GM18868 (cell line): ENCODE results near the gene FBN3.

Source experiments
- ATAC-seq: cut with Tn5 transposase; IDR thresholded peaks from one replicate; pipeline ENCODE4 v1.9.1; 2021; ENCODE audit warnings: mild to moderate bottlenecking, moderate library complexity; ENCODE audit not compliant: unreplicated experiment

Gene FBN3

DNA sequence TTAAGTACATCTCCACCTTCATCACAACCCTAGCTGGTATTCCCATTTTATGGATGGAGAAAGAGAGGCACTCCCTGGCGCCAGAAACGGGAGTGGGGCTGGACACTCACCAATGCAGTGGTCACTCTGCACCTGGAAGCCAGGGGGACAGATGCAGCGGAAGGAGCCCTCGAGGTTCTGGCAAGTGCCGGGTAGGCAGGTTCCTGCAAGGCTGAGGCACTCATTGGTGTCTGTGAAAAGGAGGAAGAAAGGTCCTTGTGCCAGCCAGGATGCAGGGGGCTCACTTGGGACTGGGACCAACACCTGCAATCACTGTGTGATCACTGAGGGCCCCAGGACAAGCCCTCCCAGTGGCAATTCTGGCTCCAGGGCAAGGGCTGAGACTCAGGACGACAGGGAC is 55.1 kb downstream of the FBN3 start:
- no peak for ATAC-seq

DNA sequence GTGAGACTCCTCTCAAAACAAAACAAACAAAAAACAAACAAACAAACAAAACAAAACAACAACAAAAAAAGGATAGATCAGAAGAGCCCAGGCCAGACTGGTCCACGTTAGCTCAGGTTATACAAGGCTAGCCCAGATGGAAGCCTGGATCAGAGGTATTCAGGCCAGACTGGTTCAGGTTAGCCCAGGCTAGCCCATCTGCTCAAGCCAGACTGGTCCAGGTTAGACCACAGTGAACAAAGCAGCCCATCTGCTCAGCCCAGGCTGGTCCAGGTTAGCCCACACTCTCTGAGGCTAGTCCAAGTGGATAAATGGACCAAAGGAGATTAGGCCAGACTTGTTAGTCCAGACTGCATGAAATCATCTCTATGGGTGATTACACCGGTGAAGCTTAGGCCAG is 55.7 kb downstream of the FBN3 start:
- no peak for ATAC-seq

DNA sequence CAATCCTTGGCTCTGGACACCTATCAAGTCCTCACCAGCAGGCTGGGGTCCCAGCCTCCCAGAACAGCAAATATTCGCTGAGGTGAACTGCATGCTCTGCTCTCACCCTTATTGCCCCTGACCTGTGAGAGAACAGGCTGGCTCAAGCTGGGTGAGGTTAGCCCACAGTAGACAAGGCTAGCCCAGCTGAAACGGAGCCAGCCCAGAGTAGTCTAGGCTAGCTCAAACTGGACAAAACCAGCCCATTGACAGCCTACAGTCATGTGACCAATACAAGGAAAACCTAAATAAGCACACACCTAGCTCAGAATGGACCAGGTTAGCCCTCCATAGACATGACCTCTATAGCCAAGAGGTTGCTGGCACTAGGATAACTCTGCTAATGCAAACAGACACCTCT is 58.4 kb downstream of the FBN3 start:
- ATAC-seq: no peak

DNA sequence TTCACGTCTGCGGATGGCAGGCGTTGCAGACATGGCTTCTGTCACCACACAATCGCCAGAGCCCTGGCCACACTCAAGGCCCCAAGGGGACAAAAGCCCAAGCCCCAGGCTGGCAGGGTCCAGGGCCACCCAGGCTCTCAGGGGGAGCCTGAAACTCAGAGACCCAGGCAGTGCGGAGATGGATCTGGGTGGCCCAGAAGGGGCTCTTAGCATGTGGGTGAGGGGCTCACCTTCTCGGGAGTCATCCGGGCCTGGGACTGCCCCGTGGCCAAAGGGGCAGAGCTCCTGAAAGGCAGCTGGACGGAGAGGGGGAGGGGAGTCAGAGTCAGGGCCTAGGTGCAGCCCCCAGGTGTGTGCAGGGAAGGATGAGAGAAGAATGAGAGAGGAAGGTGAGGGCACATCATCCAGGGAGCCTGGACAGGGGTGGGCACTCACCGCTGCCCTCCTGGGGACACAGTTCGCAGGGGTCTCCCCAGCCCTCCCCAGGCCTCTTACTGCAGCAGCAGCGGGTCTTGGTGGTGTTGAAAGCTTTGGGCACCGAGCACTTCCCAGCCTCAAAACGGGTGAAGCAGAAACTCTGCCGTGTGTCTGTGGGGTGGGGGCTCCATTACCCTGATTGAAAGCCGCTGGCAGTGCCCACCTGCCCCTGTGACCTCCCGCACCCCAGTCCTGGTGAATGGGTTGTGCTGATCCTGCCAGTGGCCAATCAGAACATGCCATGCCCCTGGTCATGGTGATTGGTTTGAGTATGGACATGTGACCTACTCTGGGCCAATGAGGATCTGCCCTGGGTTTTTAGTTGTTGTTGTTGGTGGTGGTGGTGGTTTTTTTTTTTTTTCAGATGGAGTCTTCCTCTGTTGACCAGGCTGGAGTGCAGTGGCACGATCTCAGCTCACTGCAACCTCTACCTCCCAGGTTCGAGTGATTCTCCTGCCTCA is 59.5 kb downstream of the FBN3 start:
- no peak for ATAC-seq

DNA sequence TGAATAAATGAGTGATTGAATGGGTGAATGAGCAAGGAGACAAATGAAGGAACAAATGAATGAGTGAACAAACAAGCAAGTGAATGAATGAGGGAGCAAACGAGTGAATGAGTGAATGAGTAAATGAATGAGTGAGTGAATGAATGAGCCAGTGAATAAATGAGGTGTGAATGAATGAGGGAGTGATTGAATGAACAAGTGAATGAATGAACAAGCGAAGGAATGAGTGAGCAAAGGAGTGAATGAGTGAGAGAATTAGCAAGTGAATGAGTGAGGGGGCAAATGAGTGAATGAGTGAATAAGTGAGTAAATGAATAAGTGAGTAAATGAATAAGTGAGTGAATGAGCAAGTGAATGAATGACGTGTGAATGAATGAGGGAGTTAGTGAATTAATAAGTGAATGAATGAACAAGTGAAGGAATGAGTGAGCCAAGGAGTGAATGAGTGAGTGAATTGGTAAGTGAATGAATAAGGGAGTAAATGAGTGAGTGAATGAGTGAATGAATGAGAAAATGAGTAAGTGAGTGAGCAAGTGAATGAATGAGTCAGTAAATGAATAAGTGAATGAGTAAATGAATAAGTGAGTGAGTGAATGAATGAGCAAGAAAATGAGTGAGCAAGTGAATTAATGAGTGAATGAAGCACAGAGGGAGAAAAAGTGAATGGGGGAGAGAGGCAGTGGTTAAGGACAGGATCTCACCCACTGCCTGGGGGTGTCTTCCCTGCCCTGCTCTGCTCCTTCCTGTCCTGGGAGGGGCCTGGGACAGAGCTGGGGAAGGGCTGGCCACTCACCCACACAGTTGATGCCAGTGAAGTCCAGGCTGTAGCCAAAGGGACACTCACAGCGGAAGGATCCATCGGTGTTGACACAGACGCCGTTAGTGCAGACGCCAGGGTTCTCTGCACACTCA is 60.4 kb downstream of the FBN3 start:
- ATAC-seq: no peak

DNA sequence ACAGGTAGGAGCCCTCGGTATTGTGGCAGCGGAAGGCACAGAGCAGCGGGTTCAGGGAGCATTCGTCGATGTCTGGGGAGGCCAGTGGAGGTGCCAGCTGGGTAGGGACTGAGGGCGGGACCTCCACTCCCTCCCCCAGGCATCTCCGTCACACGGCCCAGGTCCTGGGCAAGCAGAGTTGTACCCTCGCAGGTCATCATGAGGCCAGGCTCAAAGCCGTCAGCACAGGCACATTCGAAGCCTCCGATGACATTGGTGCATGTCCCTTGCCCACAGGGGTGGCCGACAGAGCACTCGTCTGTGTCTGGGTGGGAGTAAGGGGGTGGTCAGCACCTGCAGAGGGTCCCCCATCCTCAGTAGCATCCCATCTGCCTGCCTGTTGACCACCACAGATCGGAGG is 61.5 kb downstream of the FBN3 start:
- no peak for ATAC-seq

DNA sequence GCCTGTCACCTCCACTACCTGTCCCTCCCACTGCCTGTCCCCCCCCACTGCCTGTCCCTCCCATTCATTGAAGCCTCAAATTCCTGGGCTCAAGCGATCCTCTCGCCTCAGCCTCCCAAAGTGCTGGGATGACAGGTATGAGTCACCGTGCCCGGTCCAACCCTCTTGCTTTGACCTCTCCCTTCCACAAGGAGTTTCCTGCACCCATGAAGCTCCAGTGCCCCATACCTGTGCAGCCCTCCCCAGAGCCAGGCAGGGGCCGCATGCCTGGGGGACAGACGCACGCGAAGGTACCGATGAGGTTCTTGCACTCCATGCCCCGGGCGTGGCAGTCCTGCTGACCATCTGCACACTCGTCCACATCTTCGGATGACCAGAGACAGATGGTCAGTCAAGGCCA is 62.5 kb downstream of the FBN3 start:
- ATAC-seq: no peak

DNA sequence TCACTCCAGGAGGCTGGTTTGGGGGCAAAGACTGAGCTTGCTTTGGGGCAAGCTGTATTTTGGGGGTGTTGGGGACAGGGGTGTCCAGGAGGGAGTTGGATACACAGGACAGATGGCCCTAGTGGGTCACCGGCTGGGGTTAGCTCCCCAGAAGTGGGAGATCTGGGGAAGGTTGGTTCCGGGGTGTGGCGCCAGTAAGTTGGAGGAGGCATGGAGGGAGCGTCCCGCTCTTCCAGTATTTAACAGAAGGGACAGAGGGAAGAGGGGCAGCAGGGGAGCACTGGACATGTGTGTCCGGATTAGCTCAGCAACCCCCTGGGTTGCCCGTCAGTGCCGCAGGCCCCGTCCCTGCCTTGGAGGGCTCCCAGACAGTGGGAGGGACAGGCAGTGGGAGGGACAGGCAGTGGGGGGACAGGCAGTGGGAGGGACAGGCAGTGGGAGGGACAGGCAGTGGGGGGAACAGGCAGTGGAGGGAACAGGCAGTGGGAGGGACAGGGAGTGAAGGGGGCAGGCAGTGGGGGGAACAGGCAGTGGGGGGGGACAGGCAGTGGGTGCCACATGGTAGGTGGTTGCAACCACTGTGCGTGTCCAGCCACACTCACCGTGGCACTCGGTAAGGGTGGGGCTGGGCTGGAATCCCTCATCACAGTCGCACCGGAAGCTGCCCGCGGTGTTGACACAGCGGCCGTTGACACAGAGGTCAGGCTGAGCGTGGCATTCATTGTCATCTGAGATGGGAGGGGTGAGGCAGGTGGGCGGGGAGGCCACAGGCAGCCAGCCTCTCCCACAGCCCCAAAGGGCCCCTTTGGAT is 63.6 kb downstream of the FBN3 start:
- no peak for ATAC-seq

DNA sequence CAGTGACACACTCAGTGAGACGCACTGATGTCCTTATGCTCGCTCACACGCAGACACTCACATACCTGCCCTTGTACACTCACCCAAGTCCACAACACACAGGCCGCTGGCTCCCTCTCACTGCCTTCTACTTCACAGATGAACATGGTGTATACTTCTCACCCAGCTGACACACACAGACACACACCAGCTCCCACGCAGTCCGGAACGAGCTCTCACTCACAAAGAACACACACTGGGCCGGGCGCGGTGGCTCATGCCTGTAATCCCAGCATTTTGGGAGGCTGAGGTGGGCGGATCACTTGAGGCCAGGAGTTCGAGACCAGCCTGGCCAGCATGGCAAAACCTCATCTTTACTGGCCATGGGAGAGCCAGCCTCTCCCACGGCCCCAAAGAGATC is 65.2 kb downstream of the FBN3 start:
- no peak for ATAC-seq

DNA sequence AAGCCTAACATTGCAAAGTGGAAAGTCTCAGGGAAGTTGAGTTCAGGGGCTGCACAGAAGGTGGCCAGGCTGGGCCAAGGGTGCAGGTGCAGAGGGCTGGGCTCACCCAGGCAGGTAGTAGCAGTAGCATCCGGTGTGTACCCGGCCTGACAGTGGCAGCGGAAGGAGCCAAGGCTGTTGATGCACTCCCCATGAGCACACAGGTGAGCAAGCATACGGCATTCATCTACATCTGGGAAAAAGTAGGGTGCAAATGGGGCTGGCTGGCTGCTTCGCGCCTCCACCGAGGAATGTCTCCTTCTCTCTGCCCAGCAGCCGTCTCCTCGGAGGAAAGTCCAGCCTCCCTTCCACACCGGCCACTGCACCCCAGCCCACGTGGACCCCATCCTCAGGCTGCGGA is 66.3 kb downstream of the FBN3 start:
- no peak for ATAC-seq

DNA sequence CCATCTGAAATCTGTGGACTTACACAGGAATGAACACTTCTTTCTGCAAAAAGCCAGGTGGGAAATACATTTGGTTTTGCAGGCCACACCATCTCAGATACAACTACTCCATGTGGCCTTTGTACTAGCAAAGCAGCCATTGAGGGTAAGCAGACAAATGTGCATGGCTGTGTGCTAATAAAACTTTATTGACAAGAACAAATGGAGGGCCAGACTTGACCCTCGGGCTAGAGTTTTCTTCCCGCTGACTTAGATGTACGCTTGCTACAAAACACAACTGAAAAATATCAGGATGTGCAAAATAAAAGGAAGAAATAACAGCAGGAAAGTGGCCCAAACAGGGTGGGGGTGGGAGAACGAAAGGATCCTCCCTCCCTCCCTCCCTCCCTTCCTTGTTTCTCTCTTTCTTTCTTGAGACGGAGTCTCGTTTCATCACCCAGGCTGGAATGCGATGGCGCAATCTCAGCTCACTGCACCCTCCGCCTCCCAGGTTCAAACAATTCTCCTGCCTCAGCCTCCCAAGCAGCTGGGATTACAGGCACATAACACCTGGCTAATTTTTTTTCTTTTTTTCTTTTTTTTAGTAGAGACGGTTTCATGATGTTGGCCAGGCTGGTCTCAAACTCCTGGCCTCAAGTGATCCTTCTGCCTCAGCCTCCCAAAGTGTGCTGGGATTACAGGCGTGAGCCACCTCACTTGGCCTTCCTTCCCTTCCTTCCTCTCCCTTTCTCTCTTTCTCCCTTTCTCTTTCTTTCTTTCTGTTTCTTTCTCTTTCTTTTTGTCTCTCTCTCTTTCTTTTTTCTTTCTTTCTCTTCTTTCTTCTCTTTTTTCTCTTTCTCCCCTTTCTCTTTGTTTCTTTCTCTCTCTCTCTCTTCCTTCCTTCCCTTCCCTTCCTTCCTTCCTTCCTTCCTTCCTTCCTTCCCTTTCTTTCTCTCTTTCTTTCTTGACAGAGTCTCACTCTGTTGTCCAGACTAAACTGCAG is 67.5 kb downstream of the FBN3 start:
- no peak for ATAC-seq

DNA sequence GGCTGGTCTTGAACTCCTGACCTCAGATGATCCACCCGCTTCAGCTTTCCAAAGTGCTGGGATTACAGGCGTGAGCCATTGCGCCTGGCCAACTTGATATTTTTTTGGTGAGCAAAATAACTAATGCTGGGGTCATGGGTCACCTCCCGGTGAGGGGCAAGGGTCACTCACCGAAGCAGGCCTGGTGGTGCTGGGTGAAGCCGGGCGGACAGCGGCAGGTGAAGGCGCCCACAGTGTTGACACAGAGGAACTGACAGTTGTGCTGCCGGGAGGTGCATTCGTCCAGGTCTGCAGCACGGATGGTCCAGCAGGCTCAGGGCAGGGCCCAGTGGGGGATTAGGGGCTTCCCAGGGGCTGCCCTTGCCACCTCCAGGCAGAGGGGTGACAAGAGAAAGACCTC is 68.6 kb downstream of the FBN3 start:
- ATAC-seq: no peak

DNA sequence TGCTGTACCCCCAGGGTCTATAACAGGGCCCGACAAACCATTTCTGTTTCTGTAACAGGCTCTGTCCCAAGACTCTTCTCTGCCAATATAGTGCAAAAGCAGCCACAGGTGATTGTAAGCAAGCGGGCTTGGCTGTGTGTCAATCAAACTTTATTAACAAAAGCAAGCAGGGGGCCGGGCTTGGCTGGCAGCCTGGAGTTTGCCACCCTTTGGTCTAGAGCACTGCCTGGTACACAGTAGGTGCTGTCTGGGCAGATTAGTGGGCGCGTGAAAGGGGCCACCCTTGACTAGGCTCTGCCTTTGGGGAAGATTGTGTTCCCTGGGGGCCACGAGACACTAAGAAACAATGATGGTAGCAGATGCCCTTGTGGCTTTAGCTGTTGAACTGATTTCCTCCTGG is 69.4 kb downstream of the FBN3 start:
- no peak for ATAC-seq

DNA sequence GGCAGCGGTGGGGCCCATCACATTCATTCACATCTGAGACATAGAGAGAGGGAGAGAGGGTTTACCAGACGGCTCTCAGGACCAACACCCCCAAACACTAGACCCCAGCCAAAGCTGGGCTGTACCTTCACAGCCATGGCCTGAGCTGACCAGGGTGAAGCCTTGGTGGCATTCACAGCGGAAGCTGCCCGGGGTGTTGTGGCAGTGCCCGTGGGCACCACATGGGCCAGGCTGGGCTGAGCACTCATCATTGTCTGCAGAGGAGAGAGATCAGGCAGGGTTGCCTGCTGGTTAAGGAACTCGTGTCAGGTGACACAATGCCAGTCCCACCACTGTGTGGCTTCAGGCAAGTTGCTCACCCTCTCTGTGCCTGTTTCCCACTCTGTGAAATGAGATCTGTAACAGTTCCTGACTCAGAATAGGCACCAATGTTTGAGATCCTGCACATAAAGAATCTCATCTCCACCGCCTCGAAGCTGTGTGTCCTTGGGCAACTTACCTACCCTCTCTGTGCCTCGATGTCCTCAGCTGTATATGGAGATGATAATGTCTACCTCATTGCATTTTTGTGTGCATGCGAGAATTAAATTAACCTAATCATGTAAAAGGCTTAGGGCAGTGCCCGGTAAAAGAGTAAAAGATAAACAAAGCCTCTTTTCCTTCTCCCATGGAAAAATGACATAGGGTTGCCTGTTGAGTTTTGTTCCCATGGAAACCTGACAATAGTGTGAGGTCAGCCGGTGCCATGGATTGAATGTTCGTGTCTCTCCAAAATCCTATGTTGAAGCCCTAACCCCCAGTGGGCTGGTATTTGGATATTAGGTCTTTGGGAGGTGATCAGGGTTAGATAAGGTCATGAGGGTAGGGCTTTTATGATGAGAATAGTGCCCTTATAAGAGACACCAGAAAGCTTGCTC is 74.0 kb downstream of the FBN3 start:
- no peak for ATAC-seq

DNA sequence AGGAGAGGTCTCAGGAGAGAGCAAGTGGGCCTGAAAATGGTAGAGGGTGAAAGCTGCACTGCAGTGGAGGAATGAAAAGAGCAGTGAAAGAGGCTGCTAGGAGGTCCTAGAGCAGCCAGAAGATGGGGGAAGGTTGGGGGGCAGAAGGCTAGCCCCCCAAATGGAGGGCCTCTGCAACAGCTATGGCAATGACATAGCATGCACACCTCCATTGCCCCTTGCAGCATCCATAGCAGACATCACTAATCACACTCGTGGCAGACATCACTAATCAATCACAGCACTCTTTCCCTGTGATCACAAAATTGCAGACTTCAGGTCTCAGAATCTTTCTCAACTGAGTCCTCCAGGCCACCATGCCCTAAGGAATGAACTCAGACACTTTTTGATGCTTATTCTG is 74.9 kb downstream of the FBN3 start:
- no peak for ATAC-seq

DNA sequence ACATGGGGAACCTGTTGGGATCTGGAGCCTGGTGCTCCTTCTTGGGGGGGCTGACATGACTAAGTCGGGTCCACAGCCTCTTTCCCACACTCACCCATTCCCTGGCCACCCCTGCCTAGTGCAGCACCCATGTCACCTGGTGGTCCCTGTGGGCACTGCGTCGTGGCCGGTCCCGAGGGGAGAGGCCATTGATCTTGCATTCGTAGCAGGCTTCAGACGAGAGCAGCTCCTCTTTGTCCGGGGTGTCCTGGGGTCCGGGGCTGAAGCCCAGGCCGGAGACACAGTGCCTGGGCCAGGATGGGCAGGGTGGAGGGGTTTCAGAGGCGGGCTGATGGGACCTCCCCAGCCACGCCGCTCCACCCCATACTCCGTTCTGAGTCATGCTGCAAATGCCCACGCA is 77.5 kb downstream of the FBN3 start:
- no peak for ATAC-seq

DNA sequence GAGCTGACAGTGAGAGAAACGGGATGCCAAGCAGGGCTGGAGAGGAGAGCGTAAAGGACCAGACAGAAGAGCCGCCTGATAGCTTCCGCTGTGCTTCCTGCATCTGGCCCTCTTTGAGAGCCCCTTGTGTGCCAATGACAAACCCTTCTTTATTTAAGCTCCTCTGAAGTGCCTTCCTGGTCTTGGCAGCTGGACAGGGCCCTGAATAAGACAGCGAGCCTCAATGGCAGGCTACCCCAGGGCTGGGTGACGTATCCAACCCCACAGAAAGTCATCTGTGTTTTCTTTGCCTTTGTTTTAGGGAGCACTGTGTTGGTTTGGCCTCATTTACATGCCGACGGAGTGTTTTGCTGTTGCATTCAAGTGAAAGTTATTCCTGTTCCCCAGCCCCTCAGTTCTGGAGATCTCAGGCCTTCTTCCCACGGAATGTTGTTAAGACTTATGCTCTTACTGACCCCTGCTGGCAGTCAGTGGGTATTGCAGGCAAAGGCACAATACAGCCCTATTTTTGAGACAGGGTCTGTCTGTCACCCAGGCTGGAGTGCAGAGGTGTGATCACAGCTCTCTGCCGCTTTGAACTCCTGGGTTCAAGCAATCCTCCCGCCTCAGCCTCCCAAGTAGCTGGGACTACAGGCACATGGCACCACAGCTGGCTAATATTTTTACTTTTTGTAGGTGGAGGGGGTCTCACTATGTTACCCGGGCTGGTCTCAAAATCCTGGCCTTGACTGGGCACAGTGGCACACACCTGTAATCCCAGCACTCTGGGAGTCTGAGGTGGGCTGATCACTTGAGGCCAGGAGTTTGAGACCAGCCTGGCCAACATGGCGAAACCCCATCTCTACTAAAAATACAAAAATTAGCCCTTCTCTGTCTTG is 80.1 kb downstream of the FBN3 start:
- no peak for ATAC-seq

DNA sequence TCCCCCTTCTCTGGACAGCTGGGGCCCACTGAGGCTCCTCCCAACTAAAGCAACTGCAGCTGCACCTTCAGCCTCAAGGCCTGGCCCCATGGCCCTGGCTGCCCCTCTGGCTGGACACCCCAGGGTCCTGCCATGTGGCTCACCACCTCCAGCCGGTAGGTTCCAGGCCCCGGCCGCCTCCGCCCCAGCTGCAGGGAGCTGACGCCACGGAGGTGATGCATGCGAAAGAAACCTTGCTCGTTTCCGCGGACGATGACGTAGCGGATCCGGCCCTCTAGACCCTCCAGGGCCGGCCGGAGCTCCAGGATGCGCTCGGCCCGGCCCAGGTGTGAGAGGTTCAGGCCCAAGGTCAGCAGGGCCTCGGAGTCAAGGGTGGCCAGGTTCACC is 83.5 kb downstream of the FBN3 start:
- ATAC-seq: no peak
